H7 (cell line): ENCODE measurements around the gene LRRIQ4. TPM values are rescaled to one million over a fixed set of nuclear protein-coding genes. Genes with fewer than 3 reads are reported as not detected.
A peak's percentile ranks its signal among the peaks of the same experiment; 100 is the strongest.

Experiments used
- DNase-seq: peaks from one replicate; pipeline ENCODE4 v3.0.0; 2012
- H3K27me3 ChIP-seq: 2 replicates; pipeline ENCODE4 v1.6.0; 2011; ENCODE audit warnings: mild to moderate bottlenecking, low read length; ENCODE audit not compliant: control insufficient read depth, insufficient read depth
- H3K36me3 ChIP-seq: replicated peaks from 2 replicates; pipeline ENCODE4 v1.5.1; 2011; ENCODE audit warnings: low read length; ENCODE audit not compliant: control insufficient read depth, insufficient read depth
- H3K4me3 ChIP-seq: 2 replicates; pipeline ENCODE4 v1.5.1; 2011; ENCODE audit warnings: low read depth, mild to moderate bottlenecking, control low read depth, low read length, moderate library complexity; ENCODE audit not compliant: insufficient read depth
- total RNA-seq: library from RNA; depleted of rRNA; stranded (reverse); fragments of >200 nt; shearing (Covaris generic); gene quantifications from 2 replicates; pipeline ENCODE4 v1.2.3, GENCODE V29; 2014

The LRRIQ4 gene
- total RNA-seq, 1 experiment from 2014 or later, result not detected

DNA sequence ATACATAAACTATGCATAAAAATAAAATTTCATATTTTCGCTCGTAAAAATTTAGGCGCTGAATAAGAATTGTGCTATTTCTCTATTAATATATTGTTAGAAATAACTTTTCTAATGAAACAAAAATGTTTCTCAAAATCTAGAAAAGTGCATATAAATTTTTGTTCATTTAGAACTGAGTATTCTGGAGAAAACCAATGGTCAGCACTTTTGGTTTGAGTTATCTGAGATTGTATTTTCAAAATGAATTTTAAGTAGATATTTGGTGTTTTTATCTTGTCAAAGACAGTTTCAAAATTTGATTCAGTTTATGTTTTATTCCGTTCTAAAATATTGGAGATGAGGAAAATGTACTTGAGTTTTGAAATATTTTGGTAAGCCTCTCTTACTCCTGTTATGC is 25.6 kb upstream of the LRRIQ4 start:
- H3K4me3 ChIP-seq, result no peak overlapping the region
- peaks cover 9% of the 10 kb centered on the region for H3K36me3 ChIP-seq
- DNase-seq, result no peak

DNA sequence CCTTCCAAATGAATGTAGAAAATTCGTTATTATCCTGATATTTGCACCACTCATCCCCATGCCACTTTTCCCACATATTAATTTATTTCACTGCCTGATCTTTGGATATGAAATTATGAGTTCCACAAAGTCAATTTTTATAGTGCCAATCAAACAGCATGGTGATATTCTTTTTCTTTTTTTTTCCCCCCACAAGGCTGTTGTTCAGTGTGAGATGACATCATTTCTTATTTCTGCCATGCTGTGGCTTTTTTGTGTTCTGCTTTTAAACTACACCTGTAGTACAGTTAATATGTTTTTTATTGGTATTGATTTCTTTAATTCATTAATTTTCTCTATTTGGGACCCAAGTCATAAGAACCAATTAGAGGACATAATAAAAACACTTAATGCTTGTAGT is 24.9 kb upstream of the LRRIQ4 start:
- peaks cover 7% of the 10 kb centered on the region for H3K36me3 ChIP-seq
- no peaks in the 10 kb centered on the region for H3K27me3 ChIP-seq
- H3K4me3 ChIP-seq, result no peak overlapping the region
- DNase-seq, result no peak

More for the DNA sequence above, 25.6 kb upstream of the LRRIQ4 start:
- no peaks in the 10 kb centered on the region for H3K27me3 ChIP-seq

DNA sequence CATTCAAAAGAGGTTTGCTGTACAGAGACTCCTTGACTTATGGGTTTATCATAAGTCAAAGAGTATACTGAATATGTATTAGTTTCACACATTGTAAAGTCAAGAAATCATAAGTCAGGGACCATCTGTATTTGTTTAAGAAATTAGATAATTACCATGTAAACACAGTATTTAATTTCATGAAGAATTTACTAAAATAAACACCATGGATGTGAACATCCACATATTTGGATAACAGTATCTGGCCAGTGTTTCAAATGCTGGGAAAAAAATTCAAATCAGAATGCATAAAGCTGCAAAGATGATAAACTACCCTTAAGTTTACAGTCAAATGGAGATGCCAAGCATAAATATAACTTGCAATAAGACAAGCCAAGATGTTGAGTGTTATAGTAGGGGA is 22.5 kb upstream of the LRRIQ4 start:
- Histone ChIP-seq H3K36me3 (peaks cover 7% of the 10 kb centered on the region), H3K27me3 (no peaks in the 10 kb centered on the region), H3K4me3 (no peak overlapping the region)
- DNase-seq, result no peak

DNA sequence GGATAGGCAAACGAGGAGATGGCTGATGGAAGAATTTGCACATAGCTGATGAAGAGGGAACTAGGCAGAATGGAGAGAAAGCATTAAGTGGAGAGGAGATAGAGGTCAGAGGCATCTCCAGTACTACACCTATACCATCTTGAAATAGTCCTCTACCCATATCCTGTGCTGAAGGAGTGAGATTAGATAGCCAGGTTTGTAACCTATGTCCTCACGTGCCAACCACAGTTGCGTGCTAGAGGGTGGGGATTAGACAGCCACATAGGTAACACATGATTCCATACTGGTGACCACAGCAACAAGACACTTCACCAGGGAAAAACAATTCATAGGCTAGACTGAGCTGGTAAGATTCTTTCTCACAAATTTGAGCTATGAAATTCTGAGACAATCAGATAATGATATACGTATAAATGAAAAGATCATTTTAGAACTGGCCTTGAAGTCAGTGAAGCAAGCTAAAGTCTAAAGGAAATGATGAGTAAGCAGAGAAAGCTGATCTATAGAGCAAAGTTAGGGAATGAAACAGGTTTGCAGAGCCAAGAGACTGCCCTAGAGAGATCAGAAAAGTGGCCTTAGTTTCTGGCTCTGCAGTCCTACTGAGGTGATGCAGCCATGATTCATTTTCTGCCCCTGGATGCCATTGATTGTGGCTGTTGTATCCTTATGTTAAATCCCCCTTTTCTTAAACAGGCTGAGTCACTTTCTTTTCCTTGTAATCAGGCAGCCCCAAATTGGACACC is 21.8 kb upstream of the LRRIQ4 start:
- Histone ChIP-seq H3K4me3 (no peak overlapping the region), H3K36me3 (peaks cover 4% of the 10 kb centered on the region; the same call in 1 of the 2 replicates)
- DNase-seq, result no peak

DNA sequence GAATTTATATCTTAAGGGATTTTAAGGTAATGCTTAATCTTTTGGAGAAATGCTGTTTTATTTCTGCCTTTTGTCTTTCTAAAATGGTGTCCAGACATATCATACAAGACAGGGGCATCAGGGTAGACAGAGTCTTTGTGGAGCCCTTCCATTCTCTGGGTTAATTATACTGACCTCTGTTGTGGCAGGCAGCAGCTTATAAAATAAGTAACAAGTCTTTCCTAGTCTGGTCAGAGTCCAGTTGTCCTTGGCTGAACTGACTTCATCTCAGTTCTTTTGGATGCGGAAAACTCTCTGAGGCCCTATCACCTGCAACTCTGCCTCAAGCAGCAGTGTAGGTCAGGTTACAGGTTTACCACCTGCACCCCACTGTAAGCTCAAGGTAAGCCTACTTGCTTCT is 20.3 kb upstream of the LRRIQ4 start:
- no peaks in the 10 kb centered on the region; the same call in 1 of the 2 replicates for H3K36me3 ChIP-seq
- DNase-seq, result no peak
- H3K4me3 ChIP-seq, result no peak overlapping the region
- H3K27me3 ChIP-seq, result no peaks in the 10 kb centered on the region

More for the DNA sequence above, 21.8 kb upstream of the LRRIQ4 start:
- no peaks in the 10 kb centered on the region for H3K27me3 ChIP-seq

DNA sequence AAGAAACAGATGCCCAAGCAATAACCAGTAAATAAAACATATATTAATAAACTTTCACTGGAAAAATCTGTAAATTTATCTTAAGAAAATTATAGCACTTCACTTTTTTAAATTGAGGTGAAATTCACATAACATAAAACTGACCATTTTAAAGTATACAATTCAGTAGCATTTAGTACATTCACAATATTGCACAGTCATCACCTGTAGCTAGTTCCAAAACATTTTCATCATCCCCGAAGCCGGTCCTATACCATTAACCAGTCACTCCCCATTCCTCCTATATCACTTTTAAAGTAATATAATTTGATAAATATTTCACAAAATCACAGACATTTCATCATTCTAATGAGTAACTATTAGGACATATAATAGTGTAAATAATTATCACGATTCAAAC is 8.0 kb upstream of the LRRIQ4 start:
- 0 out of 2 replicates have a peak, but pooled peaks cover 1% of the 10 kb centered on the region for H3K36me3 ChIP-seq
- H3K4me3 ChIP-seq, result no peak overlapping the region
- DNase-seq, result no peak
- H3K27me3 ChIP-seq, result no peaks in the 10 kb centered on the region

DNA sequence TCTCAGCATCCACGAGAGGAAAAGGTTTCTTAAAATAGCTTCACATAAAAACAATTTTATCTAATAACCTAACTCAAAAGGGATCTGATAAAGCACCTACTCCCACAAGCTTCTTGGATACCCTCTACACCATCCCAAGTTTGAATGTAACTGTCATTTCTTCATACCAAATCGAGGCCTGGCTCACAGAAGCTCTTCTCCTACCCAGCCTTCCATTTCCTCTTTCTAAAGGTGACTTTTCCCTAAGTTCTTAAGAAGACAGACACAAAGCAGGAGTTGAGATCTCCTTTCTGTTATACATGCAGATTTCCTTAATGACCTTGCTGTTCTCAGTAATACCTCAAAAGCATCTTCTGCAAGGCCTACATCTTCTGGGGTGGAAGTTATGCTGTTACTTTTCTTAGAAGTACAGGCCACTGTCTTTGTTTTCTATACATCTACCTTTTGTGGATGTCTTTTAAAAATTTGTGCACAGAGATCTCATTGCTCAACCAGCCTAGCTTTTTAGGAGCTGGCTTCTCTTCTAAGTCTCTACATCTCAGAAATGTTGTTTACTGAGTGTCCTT is 3.4 kb upstream of the LRRIQ4 start:
- DNase-seq, result no peak
- no peaks in the 10 kb centered on the region for H3K36me3 ChIP-seq
- peaks cover 2% of the 10 kb centered on the region for H3K27me3 ChIP-seq
- no peak overlapping the region for H3K4me3 ChIP-seq

DNA sequence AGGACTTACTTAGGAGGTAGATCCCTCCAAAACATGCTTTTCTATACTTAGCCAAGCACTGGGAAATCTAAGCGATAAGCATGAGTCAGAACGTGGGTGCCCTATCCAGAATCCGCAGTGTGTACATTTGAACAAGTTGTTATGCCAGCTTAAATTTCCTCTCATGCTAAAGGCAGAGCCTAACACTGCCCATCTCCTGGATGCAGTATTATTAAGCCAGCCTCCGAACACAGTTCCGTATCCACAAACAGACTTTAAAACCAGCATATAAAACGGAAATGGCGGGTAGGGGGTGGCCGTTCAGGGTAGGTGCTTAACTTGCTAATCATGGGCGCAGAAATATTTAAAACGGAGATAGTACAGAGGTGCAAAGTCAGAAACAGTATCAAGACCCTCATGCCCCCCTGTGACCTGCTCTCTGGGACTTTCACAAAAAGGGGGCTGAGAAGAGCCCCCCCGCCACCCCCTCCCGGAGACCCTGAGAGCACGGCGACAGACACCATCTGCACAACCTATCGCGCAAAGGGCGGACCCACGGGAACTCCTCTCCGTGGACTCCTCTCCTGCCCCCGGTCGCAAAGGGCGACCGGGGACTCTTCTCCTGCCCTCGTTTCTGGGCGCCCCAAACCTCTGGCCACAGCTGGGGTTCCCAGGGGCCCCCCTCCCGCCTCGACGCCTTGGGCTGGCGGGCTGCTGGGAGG is 889 bp upstream of the LRRIQ4 start:
- Histone ChIP-seq H3K27me3 (peaks cover 2% of the 10 kb centered on the region), H3K4me3 (peak overlapping the region; percentile 68), H3K36me3 (no peaks in the 10 kb centered on the region)
- DNase-seq, result no peak

DNA sequence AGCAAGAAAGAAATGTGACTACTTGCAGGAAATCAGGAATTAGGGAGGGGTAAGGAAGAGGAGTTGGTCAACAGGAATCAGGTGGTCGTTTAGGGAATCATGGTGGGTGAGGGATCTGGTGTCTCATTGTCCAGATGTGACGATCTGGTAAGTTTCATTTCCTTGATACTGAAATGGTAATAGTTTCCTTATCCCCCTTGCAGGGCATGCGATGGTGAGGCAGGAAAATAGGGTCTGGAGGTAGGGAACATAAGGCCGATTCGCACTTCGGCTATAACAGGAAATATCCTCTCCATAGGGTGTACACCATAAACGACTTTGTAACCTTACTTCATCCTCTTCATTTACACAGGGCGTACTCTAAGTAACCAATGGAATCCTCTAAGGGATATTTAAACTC is 608 bp downstream of the LRRIQ4 start:
- Histone ChIP-seq H3K36me3 (no peaks in the 10 kb centered on the region), H3K27me3 (peaks cover 2% of the 10 kb centered on the region), H3K4me3 (peak overlapping the region; percentile 68; the same call in 1 of the 2 replicates)
- no peak for DNase-seq

DNA sequence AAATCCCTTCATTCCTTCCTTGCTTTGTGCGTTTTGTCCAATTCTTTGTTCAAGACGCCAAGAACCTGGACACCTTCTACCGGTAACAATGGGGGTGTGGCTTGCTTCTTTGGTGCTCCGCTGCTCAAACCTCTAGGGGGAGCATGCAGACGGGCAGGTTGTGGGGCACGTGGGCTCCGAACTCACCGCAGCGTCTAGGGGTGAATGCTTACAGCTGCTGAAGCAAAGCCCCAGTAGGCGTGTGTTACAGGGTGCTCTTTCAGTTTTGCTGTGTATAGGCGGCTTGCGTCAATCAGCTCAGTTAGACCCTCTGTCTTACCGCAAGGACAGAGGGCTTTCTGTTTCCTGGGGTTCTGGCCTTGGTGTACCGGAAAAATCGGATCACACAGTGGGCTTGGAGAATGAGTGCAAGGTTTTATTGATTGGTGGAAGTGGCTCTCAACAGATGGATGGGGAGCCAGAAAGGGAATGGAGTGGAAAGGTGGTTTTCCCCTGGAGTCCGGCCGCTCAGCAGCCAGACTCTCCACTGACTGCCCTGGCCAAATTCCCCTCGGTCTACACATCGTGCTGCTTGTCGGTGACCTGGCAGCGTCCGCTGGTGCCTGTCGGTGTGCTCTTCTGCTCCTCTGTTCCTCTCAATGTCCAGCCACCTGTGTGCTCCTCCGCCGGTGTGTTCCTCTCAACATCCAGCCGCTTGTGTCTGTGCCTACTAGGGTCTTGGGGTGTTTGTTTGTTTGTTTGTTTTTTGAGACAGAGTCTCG is 1.3 kb downstream of the LRRIQ4 start:
- H3K36me3 ChIP-seq, result no peaks in the 10 kb centered on the region
- no peak overlapping the region for H3K4me3 ChIP-seq
- peaks cover 2% of the 10 kb centered on the region for H3K27me3 ChIP-seq
- DNase-seq, result no peak

DNA sequence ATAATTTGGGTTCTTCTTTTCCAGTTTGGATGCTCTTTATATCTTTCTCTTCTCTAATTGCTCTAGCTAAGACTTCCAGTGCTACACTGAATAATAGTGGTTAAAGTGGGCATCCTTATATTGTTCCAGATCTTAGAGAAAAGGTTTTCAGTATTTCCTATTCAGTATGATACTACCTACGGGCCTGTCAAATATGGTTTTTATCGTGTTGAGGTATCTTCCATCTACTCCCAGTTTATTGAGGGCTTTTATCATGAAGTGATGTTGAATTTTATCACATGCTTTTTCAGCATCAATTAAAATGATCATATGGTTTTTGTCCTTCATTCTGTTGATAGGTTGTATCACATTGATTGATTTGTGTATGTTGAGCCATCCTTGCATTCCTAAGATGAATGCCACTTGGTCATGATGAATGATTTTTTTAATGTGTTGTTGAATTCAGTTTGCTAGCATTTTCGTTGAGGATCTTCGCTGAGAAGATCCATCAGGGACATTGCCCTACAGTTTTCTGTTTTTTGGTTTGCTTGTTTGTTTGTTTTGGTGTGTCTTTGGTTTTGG is 3.0 kb downstream of the LRRIQ4 start:
- Histone ChIP-seq H3K4me3 (no peak overlapping the region), H3K36me3 (no peaks in the 10 kb centered on the region), H3K27me3 (peaks cover 2% of the 10 kb centered on the region)
- no peak for DNase-seq

DNA sequence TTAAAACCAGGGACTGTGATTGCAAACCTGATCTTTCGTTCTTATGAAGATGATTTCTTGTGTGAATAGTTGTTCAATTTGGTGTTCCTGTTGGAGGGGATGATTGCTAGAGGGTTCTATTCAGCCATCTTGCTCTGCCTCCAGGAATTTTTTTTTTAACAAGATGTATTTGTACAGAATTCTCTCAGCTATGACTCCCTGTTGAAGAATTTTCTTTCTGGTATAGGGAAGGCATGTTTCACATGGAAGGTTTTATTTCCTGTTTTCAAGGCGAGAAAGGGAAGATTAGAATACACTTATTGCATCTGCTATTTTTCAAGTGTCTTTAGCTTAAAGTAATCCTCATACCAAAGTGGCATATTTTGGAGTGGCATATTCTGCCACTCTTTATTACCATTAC is 5.6 kb downstream of the LRRIQ4 start:
- H3K36me3 ChIP-seq, result no peaks in the 10 kb centered on the region
- peaks cover 2% of the 10 kb centered on the region for H3K27me3 ChIP-seq
- no peak for DNase-seq
- H3K4me3 ChIP-seq, result no peak overlapping the region

DNA sequence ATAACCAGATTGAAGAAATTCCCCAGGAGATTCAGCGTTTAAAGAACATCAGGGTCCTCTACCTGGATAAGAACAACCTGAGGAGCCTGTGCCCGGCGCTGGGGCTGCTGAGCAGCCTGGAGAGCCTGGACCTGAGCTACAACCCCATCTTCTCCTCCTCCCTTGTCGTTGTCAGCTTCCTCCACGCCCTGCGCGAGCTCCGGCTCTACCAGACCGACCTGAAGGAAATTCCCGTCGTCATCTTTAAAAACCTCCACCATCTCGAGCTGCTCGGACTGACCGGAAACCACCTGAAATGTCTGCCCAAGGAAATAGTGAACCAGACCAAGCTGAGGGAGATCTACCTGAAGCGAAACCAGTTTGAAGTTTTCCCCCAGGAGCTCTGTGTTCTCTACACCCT is 9.4 kb downstream of the LRRIQ4 start:
- DNase-seq, result no peak
- Histone ChIP-seq H3K27me3 (no peaks in the 10 kb centered on the region), H3K4me3 (no peak overlapping the region), H3K36me3 (no peaks in the 10 kb centered on the region)

DNA sequence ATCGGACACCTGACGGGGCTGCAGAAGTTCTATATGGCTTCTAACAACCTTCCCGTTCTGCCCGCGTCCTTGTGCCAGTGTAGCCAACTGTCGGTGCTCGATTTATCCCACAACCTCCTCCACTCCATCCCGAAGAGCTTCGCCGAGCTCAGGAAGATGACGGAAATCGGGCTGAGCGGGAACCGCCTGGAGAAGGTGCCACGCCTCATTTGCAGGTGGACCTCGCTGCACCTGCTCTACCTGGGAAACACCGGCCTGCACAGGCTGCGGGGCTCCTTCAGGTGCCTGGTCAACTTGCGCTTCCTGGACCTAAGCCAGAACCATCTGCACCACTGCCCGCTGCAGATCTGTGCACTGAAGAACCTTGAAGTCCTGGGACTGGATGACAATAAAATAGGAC is 9.9 kb downstream of the LRRIQ4 start:
- H3K36me3 ChIP-seq, result no peaks in the 10 kb centered on the region
- DNase-seq, result no peak
- H3K4me3 ChIP-seq, result no peak overlapping the region
- H3K27me3 ChIP-seq, result no peaks in the 10 kb centered on the region
